Endodermal cell (in vitro differentiated cells): ENCODE results near the gene LDLRAD4. TPM values are rescaled to one million over a fixed set of nuclear protein-coding genes. Genes with fewer than 3 reads are reported as not detected.
A peak's percentile ranks its signal among the peaks of the same experiment; 100 is the strongest.

Source experiments
- DNase-seq: peaks from one replicate; pipeline ENCODE4 v3.0.0-alpha.2; 2017
- H3K27ac ChIP-seq: 2 replicates; pipeline ENCODE4 v1.5.1; 2013; ENCODE audit warnings: mild to moderate bottlenecking, low read depth, low read length, moderate library complexity
- H3K27me3 ChIP-seq: 2 replicates; pipeline ENCODE4 v1.6.1; 2013; ENCODE audit warnings: mild to moderate bottlenecking, low read length, moderate library complexity; ENCODE audit not compliant: insufficient read depth, control insufficient read depth, poor library complexity, severe bottlenecking
- H3K36me3 ChIP-seq: 2 replicates; pipeline ENCODE4 v1.7.0; 2013; ENCODE audit warnings: mild to moderate bottlenecking, low read length, moderate library complexity; ENCODE audit not compliant: control insufficient read depth, insufficient read depth
- H3K4me1 ChIP-seq: one replicate; pipeline ENCODE4 v1.7.0; 2013; ENCODE audit warnings: low read length; ENCODE audit not compliant: control insufficient read depth, insufficient read depth
- H3K4me3 ChIP-seq: 2 replicates; pipeline ENCODE4 v1.5.1; 2013; ENCODE audit warnings: mild to moderate bottlenecking, low read length, moderate library complexity
- H3K9ac ChIP-seq: 2 replicates; pipeline ENCODE4 v1.6.1; 2013; ENCODE audit warnings: mild to moderate bottlenecking, low read length, moderate library complexity; ENCODE audit not compliant: poor library complexity, severe bottlenecking; ENCODE audit errors: extremely low read depth
- H3K9me3 ChIP-seq: 2 replicates; pipeline ENCODE4 v1.6.1; 2013; ENCODE audit warnings: mild to moderate bottlenecking, low read length, moderate library complexity; ENCODE audit not compliant: control insufficient read depth
- H3K27ac Mint-ChIP-seq: 2 replicates; pipeline ENCODE4 v1.8.0; 2020; ENCODE audit warnings: mixed read lengths
- H3K27me3 Mint-ChIP-seq: 2 replicates; pipeline ENCODE4 v1.8.0; 2021; ENCODE audit warnings: mild to moderate bottlenecking, mixed read lengths; ENCODE audit not compliant: insufficient read depth
- H3K36me3 Mint-ChIP-seq: 2 replicates; pipeline ENCODE4 v1.8.0; 2020; ENCODE audit warnings: low read depth, mixed read lengths
- H3K4me1 Mint-ChIP-seq: 2 replicates; pipeline ENCODE4 v1.8.0; 2020; ENCODE audit warnings: mixed read lengths
- H3K4me3 Mint-ChIP-seq: 2 replicates; pipeline ENCODE4 v1.8.0; 2020; ENCODE audit warnings: mild to moderate bottlenecking, moderate library complexity, mixed read lengths
- H3K9me3 Mint-ChIP-seq: 2 replicates; pipeline ENCODE4 v1.8.0; 2020; ENCODE audit warnings: mild to moderate bottlenecking, mixed read lengths
- WGBS, 2 experiments: methylation state at CpG; one replicate each; pipeline versions ENCODE4 v1.1.5 to v1.1.7; 2013; ENCODE audit warnings: missing lambda C conversion rate in 2 of 2, mixed read lengths in 1 of 2; ENCODE audit not compliant: insufficient coverage in 1 of 2, insufficient read length in 1 of 2; 5-methylcytosine and 5-hydroxymethylcytosine counted together
- total RNA-seq, 2 donors: library from RNA; stranded (reverse); fragmentation: NEBNext Ultra II Directional in 1 of 2; extraction: Animal tissue kit (Norgen Biotek cat#: 25700) in 1 of 2; gene quantifications; 2 replicates in 1 of 2; 3 replicates in 1 of 2; pipeline ENCODE4 v1.2.1, GENCODE V29; 2021
- TF ChIP-seq, protein P1 (sequence below): fragments of 200-600 bp; sonication (generic); conservative IDR thresholded peaks from 2 replicates; pipeline ENCODE4 v1.5.0; 2021; ENCODE audit warnings: antibody characterized with exemption, mild to moderate bottlenecking

The LDLRAD4 gene
- total RNA-seq, 2 donors from 2014 or later: 14.9 to 15.1 TPM

DNA sequence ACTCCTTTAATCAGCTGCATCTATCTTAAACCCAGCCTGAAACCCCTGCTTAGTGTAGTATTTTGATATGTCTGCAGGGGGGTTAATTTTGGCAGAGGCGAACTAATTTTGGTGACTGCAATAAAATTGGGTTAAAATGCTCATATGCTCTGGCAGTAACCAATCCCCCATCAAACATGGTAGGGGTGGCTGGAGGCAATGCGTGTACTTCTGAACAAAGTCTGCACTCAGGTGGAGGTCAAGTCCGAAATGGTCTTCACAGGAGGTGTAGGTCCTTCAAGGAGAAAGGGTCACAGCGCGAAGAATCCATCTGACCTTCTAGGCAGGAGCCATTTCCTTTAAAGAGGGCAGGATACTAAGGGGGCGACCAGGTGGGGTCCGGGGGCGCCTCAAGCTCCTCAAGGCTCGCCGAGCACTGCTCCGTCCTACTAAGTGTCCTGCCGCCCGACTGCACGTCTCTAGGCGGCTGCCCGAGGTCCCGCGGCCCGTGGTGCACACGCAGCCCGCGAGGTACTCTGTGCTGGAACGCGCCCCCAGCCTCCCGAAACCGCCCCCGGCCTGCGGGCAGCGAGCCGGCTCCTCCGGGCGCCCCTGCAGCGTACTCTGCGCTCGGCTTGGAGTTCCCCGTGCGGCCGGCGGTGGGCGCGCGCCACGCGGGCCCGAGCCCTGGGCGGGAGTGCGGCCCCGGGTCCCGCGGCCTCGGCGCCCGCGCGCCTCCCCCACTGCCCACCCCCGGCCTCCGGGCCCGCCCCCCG lies 1.7 kb upstream of the LDLRAD4 start:
- H3K27ac ChIP-seq: no peak overlapping the region
- no peaks in the 10 kb centered on the region for H3K36me3 ChIP-seq
- Mint-ChIP-seq H3K4me3 (peak overlapping the region; percentile 72), H3K27me3 (peaks cover 44% of the 10 kb centered on the region), H3K27ac (no peak overlapping the region), H3K9me3 (no peaks in the 10 kb centered on the region), H3K36me3 (no peaks in the 10 kb centered on the region), H3K4me1 (peaks cover 25% of the 10 kb centered on the region)
- peak; percentile 80 for DNase-seq
- 6 to 9% methylated on average over 29 to 58 of the region's 59 CpGs for WGBS, 2 experiments
- no peak overlapping the region for H3K9ac ChIP-seq
- TF ChIP-seq, protein P1, sequence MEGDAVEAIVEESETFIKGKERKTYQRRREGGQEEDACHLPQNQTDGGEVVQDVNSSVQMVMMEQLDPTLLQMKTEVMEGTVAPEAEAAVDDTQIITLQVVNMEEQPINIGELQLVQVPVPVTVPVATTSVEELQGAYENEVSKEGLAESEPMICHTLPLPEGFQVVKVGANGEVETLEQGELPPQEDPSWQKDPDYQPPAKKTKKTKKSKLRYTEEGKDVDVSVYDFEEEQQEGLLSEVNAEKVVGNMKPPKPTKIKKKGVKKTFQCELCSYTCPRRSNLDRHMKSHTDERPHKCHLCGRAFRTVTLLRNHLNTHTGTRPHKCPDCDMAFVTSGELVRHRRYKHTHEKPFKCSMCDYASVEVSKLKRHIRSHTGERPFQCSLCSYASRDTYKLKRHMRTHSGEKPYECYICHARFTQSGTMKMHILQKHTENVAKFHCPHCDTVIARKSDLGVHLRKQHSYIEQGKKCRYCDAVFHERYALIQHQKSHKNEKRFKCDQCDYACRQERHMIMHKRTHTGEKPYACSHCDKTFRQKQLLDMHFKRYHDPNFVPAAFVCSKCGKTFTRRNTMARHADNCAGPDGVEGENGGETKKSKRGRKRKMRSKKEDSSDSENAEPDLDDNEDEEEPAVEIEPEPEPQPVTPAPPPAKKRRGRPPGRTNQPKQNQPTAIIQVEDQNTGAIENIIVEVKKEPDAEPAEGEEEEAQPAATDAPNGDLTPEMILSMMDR: peak; percentile 42
- H3K4me1 ChIP-seq: peaks cover 6% of the 10 kb centered on the region
- peak overlapping the region; percentile 47 for H3K4me3 ChIP-seq
- H3K9me3 ChIP-seq: no peaks in the 10 kb centered on the region
- H3K27me3 ChIP-seq: peaks cover 28% of the 10 kb centered on the region

DNA sequence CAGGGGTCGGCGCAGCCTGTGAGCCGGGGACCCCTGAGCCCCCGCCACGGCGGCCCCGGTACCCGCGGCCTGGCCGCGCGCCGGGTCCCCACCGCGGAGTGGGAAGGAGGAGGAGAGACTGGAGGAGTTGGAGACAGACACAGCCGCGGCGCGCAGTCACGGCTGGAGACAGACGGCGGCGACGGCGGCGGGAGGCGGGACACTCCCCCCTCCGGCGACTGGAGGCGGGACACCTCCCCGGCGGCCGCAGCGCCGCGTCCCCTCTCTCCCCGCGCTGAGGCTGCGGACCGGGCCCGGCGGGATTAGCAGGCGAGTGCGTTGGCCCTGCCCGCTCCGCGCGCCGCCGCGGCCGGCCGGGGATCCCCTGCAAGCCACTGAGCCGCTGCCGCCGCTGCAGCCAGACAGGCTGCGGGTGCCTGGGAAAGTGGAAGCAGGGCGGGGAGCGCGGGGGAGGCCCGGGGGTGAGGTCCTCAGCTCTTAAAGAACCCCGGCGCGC lies 1.0 kb upstream of the LDLRAD4 start:
- Histone ChIP-seq H3K4me3 (peak overlapping the region; percentile 61), H3K4me1 (peaks cover 6% of the 10 kb centered on the region), H3K36me3 (no peaks in the 10 kb centered on the region), H3K9ac (no peak overlapping the region), H3K27ac (peak overlapping the region; percentile 67), H3K27me3 (peaks cover 28% of the 10 kb centered on the region), H3K9me3 (no peaks in the 10 kb centered on the region)
- Mint-ChIP-seq H3K9me3 (no peaks in the 10 kb centered on the region), H3K4me1 (peaks cover 30% of the 10 kb centered on the region), H3K4me3 (peak overlapping the region; percentile 72), H3K27ac (no peak overlapping the region), H3K27me3 (peaks cover 44% of the 10 kb centered on the region), H3K36me3 (no peaks in the 10 kb centered on the region)
- TF ChIP-seq, protein P1: no peak
- 0% methylated on average over 63 of the region's 64 CpGs; no CpG with 5 or more reads in 1 of the 2 experiments for WGBS, 2 experiments
- DNase-seq: peak; percentile 87

DNA sequence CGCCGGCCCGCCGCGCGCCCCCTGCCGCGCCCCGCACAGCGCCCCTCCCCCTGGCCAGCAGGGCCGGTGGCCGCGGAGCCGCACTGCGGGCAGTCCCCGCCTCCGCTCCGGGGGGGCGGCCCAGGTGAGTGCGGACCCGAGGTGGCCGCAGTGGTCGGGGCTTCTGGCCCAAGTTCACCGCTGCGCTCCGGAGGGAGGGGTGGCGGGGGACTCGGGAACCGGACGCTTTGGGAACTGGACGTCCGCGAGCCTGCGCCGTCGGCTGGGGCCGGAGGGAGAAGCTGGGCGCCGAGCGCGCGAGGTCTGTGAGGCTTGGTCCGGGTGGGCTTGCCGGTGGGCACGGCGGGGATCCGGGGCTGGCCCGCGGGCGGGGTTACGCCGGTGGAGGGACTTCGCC lies 591 bp upstream of the LDLRAD4 start:
- peak overlapping the region; percentile 53 for H3K27ac ChIP-seq
- TF ChIP-seq, protein P1: no peak

More for the DNA sequence above, 591 bp upstream of the LDLRAD4 start:
- Mint-ChIP-seq H3K27me3 (peaks cover 43% of the 10 kb centered on the region), H3K36me3 (no peaks in the 10 kb centered on the region), H3K9me3 (no peaks in the 10 kb centered on the region), H3K27ac (no peak overlapping the region), H3K4me3 (peak overlapping the region; percentile 72), H3K4me1 (peaks cover 35% of the 10 kb centered on the region)
- Histone ChIP-seq H3K9me3 (no peaks in the 10 kb centered on the region), H3K9ac (peak overlapping the region; percentile 34), H3K27me3 (peaks cover 28% of the 10 kb centered on the region), H3K4me3 (peak overlapping the region; percentile 85), H3K4me1 (peaks cover 6% of the 10 kb centered on the region), H3K36me3 (no peaks in the 10 kb centered on the region)
- 0% methylated on average over 10 to 53 of the region's 53 CpGs for WGBS, 2 experiments
- peak; percentile 79 for DNase-seq
